K562 (cell line): ENCODE results near the gene RERE. TPM values are rescaled to one million over a fixed set of nuclear protein-coding genes. Genes with fewer than 3 reads are reported as not detected.

Experiments
- ATAC-seq: fragments of 200-7000 bp; cut with Tn5 transposase; 3 replicates; pipeline ENCODE4 v1.9.1; 2020; ENCODE audit warnings: moderate library complexity
- BruUV-seq: library from RNA; stranded (reverse); fragments of 400-500 nt; replicated peaks from 2 replicates; lab custom pipeline; 2021; lab: Mats Ljungman, UMichigan
- CTCF ChIA-PET: fragments of 300-600 bp; formaldehyde crosslinking; extraction: SDS; loops from one replicate; lab custom pipeline; 2021; ENCODE audit warnings: low intra/inter-chr PET ratio; lab: Yijun Ruan, JAX
- POLR2A ChIA-PET: fragments of 300-600, 350-650 bp; sonication (Branson Sonifier 250); formaldehyde crosslinking; extraction: SDS; loops from one replicate; lab custom pipeline; 2021; ENCODE audit warnings: antibody characterized with exemption, inconsistent platforms; lab: Yijun Ruan, JAX
- DNase-seq, 4 experiments: peaks; one replicate each; pipeline versions ENCODE4 v3.0.0 to v3.0.0-alpha.2; 2011 to 2018; ENCODE audit warnings: low spot score in 3 of 4, mixed read lengths in 3 of 4; ENCODE audit errors: extremely low read depth in 1 of 4
- FAIRE-seq: peaks from 2 replicates; lab custom pipeline; 2011; peaks lifted over from hg19 to GRCh38; lab: Jason Lieb, UNC
- H2AFZ ChIP-seq: 2 replicates; pipeline ENCODE4 v1.6.0; 2011; ENCODE audit warnings: low read depth, low read length, control low read depth, inconsistent platforms
- H3K27ac ChIP-seq: fragments of 200-600 bp; 3 replicates; pipeline ENCODE4 v1.8.0; 2011; ENCODE audit warnings: low read depth, mild to moderate bottlenecking, control low read depth, inconsistent platforms, low read length, moderate library complexity, mixed read lengths; ENCODE audit errors: extremely low read depth
- H3K27me3 ChIP-seq, 2 experiments: fragments of 300-600 bp in 1 of 2; 2 replicates in 1 of 2; 3 replicates in 1 of 2; pipeline versions ENCODE4 v1.6.0 to v1.8.0; 2011; ENCODE audit warnings: inconsistent platforms in 2 of 2, low read length in 2 of 2, mild to moderate bottlenecking in 1 of 2, mixed read lengths in 1 of 2, moderate library complexity in 1 of 2; ENCODE audit not compliant: control insufficient read depth in 2 of 2, insufficient read depth in 2 of 2
- H3K36me3 ChIP-seq: fragments of 300-600 bp; 3 replicates; pipeline ENCODE4 v1.8.0; 2011; ENCODE audit warnings: mild to moderate bottlenecking, low read length, inconsistent platforms; ENCODE audit not compliant: control insufficient read depth, insufficient read depth
- H3K4me1 ChIP-seq, 2 experiments: fragments of 200-600 bp in 1 of 2; replicated peaks in 1 of 2; 2 replicates in 1 of 2; 3 replicates in 1 of 2; pipeline versions ENCODE4 v1.5.1 to v1.8.0; 2011; ENCODE audit warnings: inconsistent platforms in 2 of 2, low read length in 2 of 2, mild to moderate bottlenecking in 1 of 2, mixed read lengths in 1 of 2, moderate library complexity in 1 of 2; ENCODE audit not compliant: control insufficient read depth in 2 of 2, insufficient read depth in 2 of 2
- H3K4me2 ChIP-seq: 2 replicates; pipeline ENCODE4 v1.6.1; 2011; ENCODE audit warnings: low read length, control low read depth, inconsistent platforms, mixed read lengths; ENCODE audit not compliant: insufficient read depth
- H3K4me3 ChIP-seq: fragments of 200-600 bp; sonication (generic), shearing (Covaris generic); 2 replicates; pipeline ENCODE4 v1.5.1; 2016; ENCODE audit warnings: control low read depth, inconsistent platforms
- H3K79me2 ChIP-seq: fragments of 200-600 bp; 3 replicates; pipeline ENCODE4 v1.8.0; 2011; ENCODE audit warnings: low read length, inconsistent platforms; ENCODE audit not compliant: control insufficient read depth, insufficient read depth
- H3K9ac ChIP-seq, 2 experiments: 2 replicates each; pipeline versions ENCODE4 v1.6.0 to v1.6.1; 2011; ENCODE audit warnings: low read depth in 2 of 2, low read length in 2 of 2, control low read depth in 1 of 2, inconsistent platforms in 1 of 2, mild to moderate bottlenecking in 1 of 2, mixed read lengths in 1 of 2; ENCODE audit not compliant: insufficient read depth in 1 of 2
- H3K9me1 ChIP-seq: one replicate; pipeline ENCODE4 v1.6.0; 2011; ENCODE audit warnings: inconsistent platforms, mild to moderate bottlenecking, low read length, moderate library complexity; ENCODE audit not compliant: control insufficient read depth, insufficient read depth
- H3K9me3 ChIP-seq: replicated peaks from 2 replicates; pipeline ENCODE4 v1.5.1; 2011; ENCODE audit warnings: low read depth, low read length, inconsistent platforms; ENCODE audit not compliant: control insufficient read depth, insufficient read depth
- H4K20me1 ChIP-seq: replicated peaks from 2 replicates; pipeline ENCODE4 v1.6.1; 2011; ENCODE audit warnings: low read length, inconsistent platforms, mixed read lengths; ENCODE audit not compliant: control insufficient read depth, insufficient read depth
- CBX1 ChIP-seq: sonication (generic); IDR thresholded peaks from 2 replicates; pipeline ENCODE4 v1.6.1; 2016; ENCODE audit warnings: antibody characterized with exemption, low read depth, mild to moderate bottlenecking
- DACH1 ChIP-seq: fragments of 450-650 bp; IDR thresholded peaks from 2 replicates; pipeline ENCODE4 v1.6.1; 2018; ENCODE audit not compliant: partially characterized antibody
- JUNB ChIP-seq: fragments of 450-650 bp; formaldehyde crosslinking; conservative IDR thresholded peaks from 2 replicates; pipeline ENCODE4 v1.4.0; 2020; ENCODE audit warnings: mild to moderate bottlenecking
- KLF6 ChIP-seq: fragments of 250-450 bp; sonication (Bioruptor Pico); IDR thresholded peaks from 2 replicates; pipeline ENCODE4 v1.4.0; 2020; ENCODE audit warnings: mild to moderate bottlenecking, moderate library complexity, borderline replicate concordance
- MXI1 ChIP-seq: IDR thresholded peaks from 2 replicates; pipeline ENCODE4 v1.6.1; 2011; ENCODE audit warnings: low read depth, mild to moderate bottlenecking, improper control_type of control experiment, low read length
- POLR2H ChIP-seq: IDR thresholded peaks from 2 replicates; pipeline ENCODE4 v1.6.1; 2016; ENCODE audit warnings: missing genetic modification characterization, low read depth, mild to moderate bottlenecking, control low read depth, missing compliant biosample characterization, moderate library complexity
- SMARCA5 ChIP-seq: fragments of 450-650 bp; IDR thresholded peaks from 2 replicates; pipeline ENCODE4 v1.6.1; 2016
- TCFL5 ChIP-seq: fragments of 250-450 bp; sonication (Bioruptor Pico); conservative IDR thresholded peaks from 2 replicates; pipeline ENCODE4 v1.6.1; 2021; ENCODE audit warnings: mild to moderate bottlenecking, moderate library complexity, matching md5 sums
- ZC3H8 ChIP-seq: fragments of 450-650 bp; IDR thresholded peaks from 2 replicates; pipeline ENCODE4 v1.6.1; 2017
- ZNF407 ChIP-seq: fragments of 450-650 bp; IDR thresholded peaks from 2 replicates; pipeline ENCODE4 v1.6.1; 2016; ENCODE audit warnings: low read depth
- WGBS: fragments of 100-300 bp; shearing (Covaris generic); methylation state at CpG from one replicate; pipeline ENCODE4 v1.1.6; 2016; ENCODE audit warnings: low coverage, mixed read lengths; ENCODE audit not compliant: insufficient coverage; ENCODE audit errors: missing lambda C conversion rate; 5-methylcytosine and 5-hydroxymethylcytosine counted together
- in situ Hi-C: fragments of 300-500 bp; cut with MboI; formaldehyde crosslinking; loops from 4 replicates; pipeline ENCODE4 v1.15.0; 2018; ENCODE audit warnings: inconsistent platforms, mixed read lengths
- intact Hi-C: fragments of 100-400 bp; cut with micrococcal nuclease; formaldehyde crosslinking; loops from 2 replicates; pipeline ENCODE4 v1.14.2; 2022
- polyA plus RNA-seq, 8 experiments: library from polyadenylated mRNA; depleted of rRNA in 4 of 8; stranded (reverse) in 5 of 8; unstranded in 3 of 8; fragments of >200 nt; fragmentation: Nextera tagmentation in 2 of 8; fragmentation: Illumina TruSeq in 1 of 8; extraction: Ambion mirVana in 2 of 8; extraction: Trizol in 1 of 8; gene quantifications; 2 replicates each; pipeline versions ENCODE4 v1.2.1 to v1.2.3, GENCODE V29; 2011 to 2014; ENCODE audit warnings: inconsistent platforms in 1 of 8, missing spikeins in 1 of 8
- total RNA-seq, 7 experiments: library from RNA; depleted of rRNA in 6 of 7; stranded (reverse); fragments of >200 nt in 6 of 7; fragmentation: Illumina TruSeq in 2 of 7; extraction: Trizol in 2 of 7; gene quantifications; 2 replicates each; pipeline versions ENCODE4 v1.2.1 to v1.2.3, GENCODE V29; 2011 to 2021; ENCODE audit warnings: low replicate concordance in 1 of 7

Gene RERE
- total and polyA plus RNA-seq, 9 of the 15 experiments (the other 6 are each of a cell fraction or from before 2014, with no cell fraction given): 3.0 to 51.5 (median 13.4) TPM

- no peak for TF ChIP-seq DACH1
- no peak for TF ChIP-seq CBX1
- TF ChIP-seq POLR2H (tag): no peak
- TF ChIP-seq ZC3H8: no peak
- no peak for TF ChIP-seq MXI1
- TF ChIP-seq SMARCA5: no peak
- TF ChIP-seq TCFL5 (CRISPR knock-in tag): no peak
Measured at GRCh38 chr1:8312235-8313218, 504.9 kb downstream of the RERE start (continued).

GRCh38 chr1:8311068-8311718, 506.2 kb downstream of the RERE start:
- ChIA-PET CTCF (interaction anchor here (0.9 to 1.6 kb wide), 2 partner anchors 280 to 297 kb away, joined by 4 read pairs; no protein-coding TSS in a partner anchor), POLR2A (interaction anchor here (0.6 kb wide), 1 partner anchor 277 kb away, joined by 4 read pairs; no protein-coding TSS in a partner anchor)
- in situ Hi-C loops: loop anchor here (5.0 to 25.0 kb wide), 2 partner anchors 294 to 649 kb away; no protein-coding TSS in a partner anchor
- H3K27me3 ChIP-seq: peaks cover 20 to 61% of the 10 kb centered on the region in 2 experiments
- FAIRE-seq (no peak), DNase-seq (no peak), ATAC-seq (no peak)
- no peaks in the 10 kb centered on the region for H3K9me1 ChIP-seq
- no TSS peak for BruUV-seq
- H3K4me3 ChIP-seq: no peak overlapping the region
- no peak overlapping the region for H2AFZ ChIP-seq
- peaks cover 5% of the 10 kb centered on the region; the same call in 1 of the 2 replicates for H4K20me1 ChIP-seq
- no peak overlapping the region for H3K27ac ChIP-seq
- no peak overlapping the region for H3K9ac ChIP-seq
- intact Hi-C loops: loop anchor here (10.0 kb wide), 1 partner anchor 166 kb away; no protein-coding TSS in a partner anchor
- no peak overlapping the region for H3K4me2 ChIP-seq
- no peaks in the 10 kb centered on the region for H3K36me3 ChIP-seq
- no peaks in the 10 kb centered on the region for H3K9me3 ChIP-seq
- H3K4me1 ChIP-seq: peaks cover 0 to 9% of the 10 kb centered on the region in 2 experiments; a peak in 1 of 5 replicates
- 0% methylated on average over 1 of the region's 1 CpG for WGBS
- H3K79me2 ChIP-seq: no peaks in the 10 kb centered on the region
- TF ChIP-seq ZNF407 (no peak), JUNB (no peak), KLF6 (CRISPR knock-in tag) (no peak)
